ENCODE data around the gene PSRC1.

- TF ChIP-seq, protein P1, sequence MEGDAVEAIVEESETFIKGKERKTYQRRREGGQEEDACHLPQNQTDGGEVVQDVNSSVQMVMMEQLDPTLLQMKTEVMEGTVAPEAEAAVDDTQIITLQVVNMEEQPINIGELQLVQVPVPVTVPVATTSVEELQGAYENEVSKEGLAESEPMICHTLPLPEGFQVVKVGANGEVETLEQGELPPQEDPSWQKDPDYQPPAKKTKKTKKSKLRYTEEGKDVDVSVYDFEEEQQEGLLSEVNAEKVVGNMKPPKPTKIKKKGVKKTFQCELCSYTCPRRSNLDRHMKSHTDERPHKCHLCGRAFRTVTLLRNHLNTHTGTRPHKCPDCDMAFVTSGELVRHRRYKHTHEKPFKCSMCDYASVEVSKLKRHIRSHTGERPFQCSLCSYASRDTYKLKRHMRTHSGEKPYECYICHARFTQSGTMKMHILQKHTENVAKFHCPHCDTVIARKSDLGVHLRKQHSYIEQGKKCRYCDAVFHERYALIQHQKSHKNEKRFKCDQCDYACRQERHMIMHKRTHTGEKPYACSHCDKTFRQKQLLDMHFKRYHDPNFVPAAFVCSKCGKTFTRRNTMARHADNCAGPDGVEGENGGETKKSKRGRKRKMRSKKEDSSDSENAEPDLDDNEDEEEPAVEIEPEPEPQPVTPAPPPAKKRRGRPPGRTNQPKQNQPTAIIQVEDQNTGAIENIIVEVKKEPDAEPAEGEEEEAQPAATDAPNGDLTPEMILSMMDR (conservative IDR thresholded peaks at IDR 0.05; ENCODE audit: low read length), result no peak
- no peak for TF ChIP-seq EZH2phosphoT487 (IDR thresholded peaks at IDR 0.05; ENCODE audit: borderline replicate concordance)
Measured at GRCh38 chr1:109253803-109254620, 28.9 kb downstream of the PSRC1 start.
